ENCODE measurements around the gene COBL. TPM values are rescaled to one million over a fixed set of nuclear protein-coding genes. Genes with fewer than 3 reads are reported as not detected.

The COBL gene
- total RNA-seq, 1 experiment from 2014 or later, result 52.3 TPM

GRCh38 chr7:51269911-51270310 is 46.7 kb downstream of the COBL start:
- H3K4me3 Mint-ChIP-seq, result no peak overlapping the region
- Histone ChIP-seq H2BK120ac (ENCODE audit: low read depth, low read length, poor library complexity, severe bottlenecking) (no peak overlapping the region), H3K4me1 (ENCODE audit: insufficient read depth, low read length) (peaks cover 5% of the 10 kb centered on the region; the same call in 1 of the 2 replicates), H4K8ac (replicated peaks; ENCODE audit: insufficient read length, low read depth, low read length) (no peak overlapping the region), H4K5ac (ENCODE audit: insufficient read length, low read depth, low read length) (no peak overlapping the region), H3K27me3 (ENCODE audit: insufficient read depth, low read length) (no peaks in the 10 kb centered on the region), H3K56ac (ENCODE audit: insufficient read length, low read depth, low read length) (no peak overlapping the region), H2AFZ (ENCODE audit: low read length) (no peak overlapping the region), H3K79me1 (ENCODE audit: insufficient read depth, low read depth, low read length, poor library complexity, severe bottlenecking) (peaks cover 3% of the 10 kb centered on the region), H3K4ac (ENCODE audit: low read depth, low read length) (no peak overlapping the region), H2AK5ac (ENCODE audit: insufficient read length, low read length) (no peak overlapping the region), H3K79me2 (ENCODE audit: insufficient read depth, low read length) (peaks cover 9% of the 10 kb centered on the region; the same call in 1 of the 2 replicates), H3K9ac (ENCODE audit: extremely low read depth, insufficient read length, low read length) (no peak overlapping the region), H2BK5ac (ENCODE audit: insufficient read length, low read length) (no peak overlapping the region), H3K14ac (ENCODE audit: insufficient read depth, low read length) (no peak overlapping the region), H3K27ac (ENCODE audit: insufficient read length, low read depth, low read length) (no peak overlapping the region), H3K23me2 (ENCODE audit: insufficient read length, low read depth, low read length, poor library complexity, severe bottlenecking) (no peaks in the 10 kb centered on the region), H3K18ac (ENCODE audit: insufficient read length, low read depth, low read length) (no peak overlapping the region), H2BK20ac (ENCODE audit: low read depth, low read length, poor library complexity, severe bottlenecking) (no peak overlapping the region), H3T11ph (ENCODE audit: low read length) (no peak overlapping the region), H4K91ac (ENCODE audit: insufficient read length, low read depth, low read length) (no peak overlapping the region), H3K23ac (ENCODE audit: insufficient read length, low read depth, low read length) (no peak overlapping the region), H3K4me2 (ENCODE audit: insufficient read depth, insufficient read length, low read length) (no peak overlapping the region), H4K20me1 (ENCODE audit: control insufficient read depth, insufficient read depth, insufficient read length) (no peaks in the 10 kb centered on the region), H2BK15ac (ENCODE audit: low read depth, low read length) (no peak overlapping the region), H3K9me3 (ENCODE audit: control insufficient read depth, low read depth, low read length) (no peaks in the 10 kb centered on the region), H2BK12ac (ENCODE audit: insufficient read length, low read depth, low read length) (no peak overlapping the region)
- no CpG with 5 or more reads among the region's 5 CpGs for WGBS (ENCODE audit: extremely low coverage, insufficient read length, low lambda C conversion rate)
- H3K9me3 Mint-ChIP-seq, result no peaks in the 10 kb centered on the region
- DNase-seq, result no peak
- H3K4me1 Mint-ChIP-seq, result peaks cover 37 to 40% of the 10 kb centered on the region in 2 experiments
- TF ChIP-seq, protein P1, sequence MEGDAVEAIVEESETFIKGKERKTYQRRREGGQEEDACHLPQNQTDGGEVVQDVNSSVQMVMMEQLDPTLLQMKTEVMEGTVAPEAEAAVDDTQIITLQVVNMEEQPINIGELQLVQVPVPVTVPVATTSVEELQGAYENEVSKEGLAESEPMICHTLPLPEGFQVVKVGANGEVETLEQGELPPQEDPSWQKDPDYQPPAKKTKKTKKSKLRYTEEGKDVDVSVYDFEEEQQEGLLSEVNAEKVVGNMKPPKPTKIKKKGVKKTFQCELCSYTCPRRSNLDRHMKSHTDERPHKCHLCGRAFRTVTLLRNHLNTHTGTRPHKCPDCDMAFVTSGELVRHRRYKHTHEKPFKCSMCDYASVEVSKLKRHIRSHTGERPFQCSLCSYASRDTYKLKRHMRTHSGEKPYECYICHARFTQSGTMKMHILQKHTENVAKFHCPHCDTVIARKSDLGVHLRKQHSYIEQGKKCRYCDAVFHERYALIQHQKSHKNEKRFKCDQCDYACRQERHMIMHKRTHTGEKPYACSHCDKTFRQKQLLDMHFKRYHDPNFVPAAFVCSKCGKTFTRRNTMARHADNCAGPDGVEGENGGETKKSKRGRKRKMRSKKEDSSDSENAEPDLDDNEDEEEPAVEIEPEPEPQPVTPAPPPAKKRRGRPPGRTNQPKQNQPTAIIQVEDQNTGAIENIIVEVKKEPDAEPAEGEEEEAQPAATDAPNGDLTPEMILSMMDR (conservative IDR thresholded peaks at IDR 0.05), result no peak
- H3K27ac Mint-ChIP-seq, result peak overlapping the region in 2 of 3 experiments; percentile 64 to 76; a peak in 1 of 7 replicates
- no peaks in the 10 kb centered on the region for H3K27me3 Mint-ChIP-seq (ENCODE audit: low read depth)
- peaks cover 0 to 2% (median 0%) of the 10 kb centered on the region in 3 experiments; a peak in 1 of 7 replicates for H3K36me3 Mint-ChIP-seq (ENCODE audit: insufficient read depth in 1 of 3, low read depth in 3 of 3)

All from H9 (cell line).